Heart right ventricle (tissue), 16 donors: ENCODE measurements around the gene RSRC2. TPM values are rescaled to one million over a fixed set of nuclear protein-coding genes. Genes with fewer than 3 reads are reported as not detected.

ENCODE experiments used
- ATAC-seq, 8 donors: fragments of 200-7000 bp; cut with Tn5 transposase; one replicate each; pipeline ENCODE4 v1.9.1; 2020; ENCODE audit warnings: mild to moderate bottlenecking in 8 of 8, moderate library complexity in 8 of 8, moderate number of reproducible peaks in 1 of 8
- DNase-seq, 2 donors: peaks; one replicate each; pipeline ENCODE4 v3.0.0-alpha.2; 2020
- H3K27ac ChIP-seq, 10 donors: fragments of 200-600 bp; sonication (generic) in 2 of 10; one replicate each; pipeline versions ENCODE4 v1.5.0 to v1.8.0; 2020 to 2022; ENCODE audit warnings: mild to moderate bottlenecking in 3 of 10
- H3K27me3 ChIP-seq, 7 donors: fragments of 200-600 bp; one replicate each; pipeline ENCODE4 v1.8.0; 2021 to 2022; ENCODE audit warnings: mild to moderate bottlenecking in 2 of 7
- H3K36me3 ChIP-seq, 9 donors: fragments of 200-600 bp; sonication (generic) in 1 of 9; one replicate each; pipeline versions ENCODE4 v1.5.0 to v1.8.0; 2020 to 2022; ENCODE audit warnings: mild to moderate bottlenecking in 2 of 9
- H3K4me1 ChIP-seq, 9 donors: fragments of 200-600 bp; sonication (generic) in 1 of 9; one replicate each; pipeline versions ENCODE4 v1.5.0 to v1.8.0; 2020 to 2022; ENCODE audit warnings: mild to moderate bottlenecking in 4 of 9
- H3K4me3 ChIP-seq, 10 donors: fragments of 200-600 bp; sonication (generic) in 2 of 10; one replicate each; pipeline versions ENCODE4 v1.5.0 to v1.8.0; 2020 to 2022; ENCODE audit warnings: mild to moderate bottlenecking in 7 of 10, moderate library complexity in 2 of 10
- H3K9me3 ChIP-seq, 11 donors: fragments of 200-600 bp in 10 of 11; sonication (generic) in 2 of 11; one replicate each; pipeline versions ENCODE4 v1.5.0 to v1.8.0; 2013 to 2022; ENCODE audit warnings: mild to moderate bottlenecking in 2 of 11, control low read depth in 1 of 11, moderate library complexity in 1 of 11
- CTCF ChIP-seq, 9 donors: fragments of 200-600 bp; sonication (generic) in 2 of 9; IDR thresholded peaks; one replicate each; pipeline versions ENCODE4 v1.5.0 to v1.8.0; 2021 to 2022; ENCODE audit warnings: antibody characterized with exemption in 9 of 9, mild to moderate bottlenecking in 5 of 9, moderate library complexity in 1 of 9
- WGBS, 2 donors: extraction: QIAGEN DNeasy Blood & Tissue Kit; methylation state at CpG; one replicate each; pipeline ENCODE4 v1.1.7; 2013; ENCODE audit warnings: inconsistent platforms in 1 of 2; 5-methylcytosine and 5-hydroxymethylcytosine counted together
- intact Hi-C, 10 donors: fragments of 100-400 bp; cut with DNase I; formaldehyde crosslinking; loops; one replicate each; pipeline versions ENCODE4 v1.11.1 to v1.14.2; 2022
- polyA plus RNA-seq, 2 donors: library from polyadenylated mRNA; stranded (reverse); fragments of 200-250 nt; gene quantifications; one replicate each; pipeline ENCODE4 v1.2.3, GENCODE V29; 2013
- total RNA-seq, 10 donors: library from RNA; stranded (reverse); fragmentation: NEBNext Ultra II Directional in 3 of 10; extraction: Animal tissue kit (Norgen Biotek cat#: 25700) in 3 of 10; gene quantifications; one replicate each; pipeline versions ENCODE4 v1.2.1 to v1.2.4, GENCODE V29; 2021 to 2023
- donor health status: Arrhythmogenic right ventricular cardiomyopathy.
- donor health status: ischemic (EF 13 %, LVEDD 7.1; RV severe dilation, severe dysfunction).
- donor health status: healthy with polysubstance abuse.
- donor health status: DM: no; HTN: yes; CAD: no.
- donor health status: DM: no; HTN: no; CAD: no.
- donor health status: ischemic (EF 25% LVEDD 6.9; RV normal size, moderate dysfunction).
- donor health status: ischemic (EF 25% LVEDD 5.7; RV mildly dilated, moderate dysfunction).
- donor health status: healthy.
- donor health status: DM: yes; HTN: yes; CAD: no.
- donor health status: Ischemic cardiomyopathy.
- donor health status: ischemic (EF 35%, LVEDD 5.7; RV mildly dilated, moderate dysfunction).
- donor health status: nonischemic (EF 11% LVEDD 7.7; RV severe dilation, severe dysfunction).
- donor health status: DM: yes; HTN: yes; CAD: no.
- donor health status: PGD.
- donor health status: ischemic (EF 29% LVEDD 5.4; RV normal size, mild dysfunction).
- donor health status: nonischemic (EF 23%, LVEDD 6.1; RV moderate dilation, normal function).

Gene RSRC2
- total and polyA plus RNA-seq, 12 donors, result 31.3 to 48.9 (median 40.6) TPM

DNA sequence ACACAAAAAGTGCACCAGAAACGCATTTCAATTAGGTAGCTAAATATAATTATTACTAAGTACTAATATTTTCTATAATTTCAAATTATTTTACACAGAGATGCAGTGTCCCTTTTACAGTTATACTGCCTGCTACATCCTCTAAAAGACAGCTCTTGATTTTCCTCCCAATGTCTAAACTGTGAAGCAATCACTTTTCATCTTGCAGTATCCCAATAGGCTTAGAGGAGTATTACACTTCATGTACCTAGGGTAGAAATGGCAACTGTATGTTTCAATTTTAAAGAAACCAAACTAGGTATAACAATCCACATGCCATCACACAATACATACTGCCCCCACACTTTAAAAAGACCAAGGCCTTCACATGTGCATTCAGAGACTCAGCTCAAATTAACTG, 7.3 kb downstream of the RSRC2 start:
- 83 to 90% methylated on average over 1 of the region's 1 CpG for WGBS, 2 donors
- DNase-seq (no peak), ATAC-seq (no peak)
- Histone ChIP-seq H3K4me1 (peaks cover 0 to 50% (median 31%) of the 10 kb centered on the region in 9 donors), H3K4me3 (no peak overlapping the region), H3K36me3 (peaks cover 0 to 97% (median 72%) of the 10 kb centered on the region in 9 donors), H3K27ac (no peak overlapping the region), H3K27me3 (no peaks in the 10 kb centered on the region), H3K9me3 (no peaks in the 10 kb centered on the region)
- no peak for TF ChIP-seq CTCF (IDR thresholded peaks at IDR 0.05)
- intact Hi-C loops, result no loop called here

DNA sequence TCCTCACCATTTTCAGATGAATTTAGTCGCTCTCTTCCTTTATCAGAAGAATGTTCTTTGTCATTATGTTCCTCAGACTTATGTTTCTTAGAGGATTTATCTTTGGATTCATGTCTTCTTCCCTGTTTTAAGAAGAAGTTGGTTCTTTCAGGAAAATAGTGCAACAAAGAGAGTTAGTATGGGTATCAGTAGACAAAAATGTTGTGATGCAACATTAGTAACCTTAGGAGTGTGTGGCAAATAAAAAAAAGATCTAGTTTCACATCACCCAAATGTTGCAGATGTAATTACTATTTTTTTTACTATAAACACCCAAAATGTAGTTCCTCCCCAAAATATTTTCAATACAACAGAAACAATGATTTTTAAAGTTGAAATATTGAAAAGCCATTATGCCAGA, 7.8 kb downstream of the RSRC2 start:
- ATAC-seq, result no peak
- intact Hi-C loops, result no loop called here

DNA sequence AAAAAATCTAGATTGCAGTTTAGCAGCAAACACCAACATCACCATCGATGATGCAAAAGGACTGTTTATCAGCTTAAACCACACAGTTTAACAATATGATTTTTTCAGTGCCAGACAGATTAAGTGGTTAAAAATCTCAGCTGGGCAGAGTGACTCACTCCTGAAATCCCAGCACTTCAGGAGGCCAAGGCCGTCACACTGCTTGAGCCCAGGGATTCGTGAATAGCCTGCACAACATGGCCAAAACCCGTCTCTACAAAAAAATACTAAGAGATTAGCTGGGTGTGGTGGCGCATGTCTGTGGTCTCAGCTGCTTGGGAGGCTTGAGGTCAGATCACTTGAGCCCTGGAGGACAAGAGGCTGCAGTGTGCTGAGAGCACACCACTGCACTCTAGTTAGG, 8.9 kb downstream of the RSRC2 start:
- no peaks in the 10 kb centered on the region for H3K27me3 ChIP-seq
- H3K36me3 ChIP-seq, result peaks cover 0 to 100% (median 82%) of the 10 kb centered on the region in 9 donors
- peak in 4 of 8 donors; percentile 26 to 59 (median 46) for ATAC-seq
- H3K4me1 ChIP-seq, result peaks cover 0 to 42% (median 18%) of the 10 kb centered on the region in 9 donors
- intact Hi-C loops, result no loop called here
- no peak for DNase-seq
- no peak overlapping the region for H3K27ac ChIP-seq
- WGBS, 2 donors, result 68 to 80% methylated on average over 5 of the region's 5 CpGs
- TF ChIP-seq CTCF (IDR thresholded peaks at IDR 0.05), result no peak
- no peak overlapping the region for H3K4me3 ChIP-seq
- no peaks in the 10 kb centered on the region for H3K9me3 ChIP-seq

More for the DNA sequence above, 7.8 kb downstream of the RSRC2 start:
- H3K27me3 ChIP-seq, result no peaks in the 10 kb centered on the region
- H3K9me3 ChIP-seq, result no peaks in the 10 kb centered on the region
- H3K36me3 ChIP-seq, result peaks cover 0 to 97% (median 74%) of the 10 kb centered on the region in 9 donors
- no peak overlapping the region for H3K4me3 ChIP-seq
- TF ChIP-seq CTCF (IDR thresholded peaks at IDR 0.05), result no peak
- 91 to 92% methylated on average over 1 of the region's 1 CpG for WGBS, 2 donors
- no peak overlapping the region for H3K27ac ChIP-seq
- DNase-seq, result no peak
- peaks cover 0 to 45% (median 26%) of the 10 kb centered on the region in 9 donors for H3K4me1 ChIP-seq

DNA sequence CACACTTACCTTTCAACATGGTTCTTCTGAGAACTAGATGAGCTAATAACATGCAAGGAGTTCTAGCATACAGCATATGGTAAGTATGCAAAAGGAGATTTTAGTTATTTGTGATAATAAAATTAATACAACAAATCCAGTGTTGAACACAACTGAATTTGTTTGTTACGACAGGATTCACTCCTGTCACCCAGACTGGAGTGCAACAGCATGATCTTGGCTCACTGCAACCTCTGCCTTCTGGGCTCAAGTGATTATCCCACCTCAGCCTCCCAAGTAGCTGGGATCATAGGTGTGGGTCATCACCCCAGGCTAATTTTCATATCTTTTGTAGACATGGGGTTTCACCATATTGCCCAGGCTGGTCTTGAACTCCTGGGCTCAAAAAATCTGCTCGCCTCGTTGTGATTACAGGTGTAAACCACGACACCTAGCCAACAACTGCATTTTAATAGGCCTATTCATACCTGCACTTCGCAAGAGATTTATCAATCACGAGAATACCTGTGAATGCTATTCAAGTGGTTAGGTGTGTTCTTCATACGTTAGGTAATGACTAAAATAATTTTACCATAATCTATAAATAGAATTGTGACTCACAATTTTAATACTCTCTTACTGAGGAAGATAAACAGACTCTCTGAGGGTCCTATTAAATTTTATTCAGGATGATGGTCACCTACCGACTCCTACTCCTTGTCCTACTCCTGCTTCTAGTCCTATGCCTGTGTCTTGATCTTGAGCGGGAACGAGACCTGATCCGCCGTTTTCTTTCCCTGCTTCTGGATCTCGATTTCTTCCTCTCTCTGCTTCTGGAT, 10.0 kb downstream of the RSRC2 start:
- H3K4me1 ChIP-seq, result peaks cover 0 to 31% (median 7%) of the 10 kb centered on the region in 9 donors
- no peak for ATAC-seq
- no peak for DNase-seq
- intact Hi-C loops, result no loop called here
- WGBS, 2 donors, result 80 to 85% methylated on average over 13 of the region's 13 CpGs
- no peaks in the 10 kb centered on the region for H3K9me3 ChIP-seq
- TF ChIP-seq CTCF (IDR thresholded peaks at IDR 0.05), result no peak
- no peaks in the 10 kb centered on the region for H3K27me3 ChIP-seq
- H3K4me3 ChIP-seq, result no peak overlapping the region
- H3K27ac ChIP-seq, result no peak overlapping the region
- H3K36me3 ChIP-seq, result peaks cover 0 to 100% (median 91%) of the 10 kb centered on the region in 9 donors
